Urothelium cell line (cell line): ENCODE results near the gene TUT7.

Experiments
- DNase-seq: peaks from one replicate; pipeline ENCODE4 v3.0.0; 2011; ENCODE audit warnings: low spot score, mixed read lengths
- FAIRE-seq: peaks from 2 replicates; lab custom pipeline; 2011; peaks lifted over from hg19 to GRCh38; lab: Jason Lieb, UNC

The TUT7 gene

GRCh38 chr9:86351880-86352279 lies 2.3 kb downstream of the TUT7 start:
- no peak for FAIRE-seq
- DNase-seq, result no peak

- no peak for DNase-seq
These were observed 4.0 kb downstream of the TUT7 start for GRCh38 chr9:86350006-86350760.

GRCh38 chr9:86349271-86349670 lies 4.9 kb downstream of the TUT7 start:
- FAIRE-seq (no peak), DNase-seq (no peak)

More at GRCh38 chr9:86350006-86350760, 4.0 kb downstream of the TUT7 start:
- FAIRE-seq, result no peak

- DNase-seq (no peak), FAIRE-seq (no peak)
These were observed 6.2 kb downstream of the TUT7 start for GRCh38 chr9:86347991-86348390.

- DNase-seq, result no peak
- FAIRE-seq, result no peak
These were observed 9.4 kb downstream of the TUT7 start for GRCh38 chr9:86344818-86345217.

GRCh38 chr9:86342269-86342668 lies 11.9 kb downstream of the TUT7 start:
- DNase-seq (no peak), FAIRE-seq (no peak)

GRCh38 chr9:86341007-86341491 lies 13.2 kb downstream of the TUT7 start:
- DNase-seq, result no peak
- no peak for FAIRE-seq

- no peak for FAIRE-seq
- DNase-seq, result no peak
These were observed 13.7 kb downstream of the TUT7 start for GRCh38 chr9:86340356-86341006.

GRCh38 chr9:86337469-86338108 lies 16.6 kb downstream of the TUT7 start:
- DNase-seq (no peak), FAIRE-seq (no peak)

GRCh38 chr9:86336058-86336457 lies 18.2 kb downstream of the TUT7 start:
- no peak for DNase-seq
- FAIRE-seq, result no peak

GRCh38 chr9:86333651-86334050 lies 20.6 kb downstream of the TUT7 start:
- FAIRE-seq (no peak), DNase-seq (no peak)

GRCh38 chr9:86330186-86330585 lies 24.0 kb downstream of the TUT7 start:
- no peak for FAIRE-seq
- DNase-seq, result no peak

- no peak for DNase-seq
- no peak for FAIRE-seq
These were observed 24.6 kb downstream of the TUT7 start for GRCh38 chr9:86329649-86330048.

GRCh38 chr9:86328156-86328555 lies 26.1 kb downstream of the TUT7 start:
- no peak for DNase-seq
- no peak for FAIRE-seq

- DNase-seq, result no peak
- no peak for FAIRE-seq
These were observed 27.7 kb downstream of the TUT7 start for GRCh38 chr9:86326536-86326935.

GRCh38 chr9:86324901-86325300 lies 29.3 kb downstream of the TUT7 start:
- no peak for FAIRE-seq
- DNase-seq, result no peak

- no peak for FAIRE-seq
- no peak for DNase-seq
These were observed 29.9 kb downstream of the TUT7 start for GRCh38 chr9:86324308-86324707.

- FAIRE-seq (no peak), DNase-seq (no peak)
These were observed 31.1 kb downstream of the TUT7 start for GRCh38 chr9:86322973-86323644.

GRCh38 chr9:86321373-86321772 lies 32.8 kb downstream of the TUT7 start:
- FAIRE-seq, result no peak
- no peak for DNase-seq

GRCh38 chr9:86318187-86318586 lies 36.0 kb downstream of the TUT7 start:
- no peak for DNase-seq
- no peak for FAIRE-seq

GRCh38 chr9:86315078-86315477 lies 39.1 kb downstream of the TUT7 start:
- DNase-seq (no peak), FAIRE-seq (no peak)
